NCI-H524 treated with DMSO at 0.1 percent for 48 hours (cell line): ENCODE measurements around the gene TBC1D1.

Source experiments
- DNase-seq: peaks from one replicate; lab custom pipeline; 2025; lab: John Stamatoyannopoulos, UW

The TBC1D1 gene

DNA sequence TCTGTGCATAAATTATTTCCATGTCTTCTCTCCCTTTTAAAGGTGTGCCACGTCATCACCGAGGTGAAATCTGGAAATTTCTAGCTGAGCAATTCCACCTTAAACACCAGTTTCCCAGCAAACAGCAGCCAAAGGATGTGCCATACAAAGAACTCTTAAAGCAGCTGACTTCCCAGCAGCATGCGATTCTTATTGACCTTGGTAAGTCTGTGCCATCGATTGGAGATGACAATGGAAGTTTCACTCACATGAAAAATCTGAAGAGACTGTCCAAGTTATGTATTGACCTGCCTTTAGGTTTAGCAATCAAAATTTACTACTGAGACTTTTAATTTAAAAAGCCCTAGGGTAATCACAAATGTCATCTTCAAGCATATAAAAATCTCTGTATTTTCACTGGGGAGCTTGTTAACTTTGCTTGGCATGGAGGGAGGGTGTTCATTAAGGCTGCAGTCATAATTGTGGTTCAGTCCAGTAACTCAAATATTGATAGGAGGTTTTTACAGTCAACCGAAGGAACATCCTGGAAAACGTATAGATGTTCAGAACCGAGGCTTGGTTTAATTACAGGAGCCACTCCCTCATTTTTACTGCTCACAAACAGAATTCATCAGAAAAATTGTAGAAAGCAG lies 212.2 kb downstream of the TBC1D1 start:
- DNase-seq = no peak

DNA sequence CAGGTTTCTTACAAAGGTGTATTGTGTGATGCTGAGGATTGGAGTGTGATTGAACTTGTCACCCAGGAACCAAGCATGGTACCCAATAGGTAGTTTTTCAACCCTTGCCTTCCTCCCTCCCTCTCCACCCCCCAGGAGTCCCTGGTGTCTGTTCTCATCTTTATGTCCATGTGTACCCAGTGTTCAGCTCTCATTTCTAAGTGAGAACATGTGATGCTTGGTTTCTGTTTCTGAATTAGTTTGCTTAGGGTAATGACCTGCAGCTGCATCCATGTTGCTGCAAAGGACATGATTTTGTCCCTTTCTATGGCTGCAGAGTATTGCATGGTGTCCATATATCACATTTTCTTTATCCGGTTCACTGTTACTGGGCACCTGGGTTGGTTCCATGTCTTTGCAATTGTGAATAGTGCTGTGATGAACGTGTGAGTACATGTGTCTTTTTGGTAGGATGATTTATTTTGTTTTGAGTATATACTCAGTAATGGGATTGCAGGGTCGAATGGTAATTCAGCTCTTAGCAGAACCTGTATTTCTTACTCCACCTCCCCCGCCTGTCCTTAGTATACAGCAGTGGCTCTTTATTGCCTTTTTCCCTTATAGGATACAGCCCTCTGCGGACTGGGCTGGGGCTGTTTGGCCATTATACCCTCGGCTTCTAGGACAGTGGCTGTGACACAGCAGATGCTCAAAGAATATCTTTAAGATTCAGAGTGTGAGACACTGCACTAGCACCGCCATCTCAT lies 214.8 kb downstream of the TBC1D1 start:
- no peak for DNase-seq

DNA sequence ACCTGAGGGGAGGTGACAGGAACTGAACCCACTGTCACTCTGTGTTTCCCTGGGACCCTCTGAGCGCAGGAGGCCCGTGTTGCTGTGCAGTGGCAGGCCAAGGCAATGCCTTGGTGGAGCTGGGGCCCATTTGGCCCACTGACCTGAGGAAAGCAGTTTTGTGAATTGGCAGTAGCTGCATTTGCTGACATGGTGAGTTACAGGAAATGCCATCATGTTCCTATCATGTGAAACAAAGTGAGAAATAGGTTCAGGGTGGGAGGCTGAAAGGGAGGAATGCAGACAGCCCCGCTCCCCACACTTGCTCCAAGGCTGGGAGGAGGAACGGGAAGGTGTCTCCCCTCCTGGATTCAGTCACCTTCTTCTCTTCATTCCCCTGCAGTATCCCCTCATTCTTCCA lies 215.4 kb downstream of the TBC1D1 start:
- DNase-seq = no peak

DNA sequence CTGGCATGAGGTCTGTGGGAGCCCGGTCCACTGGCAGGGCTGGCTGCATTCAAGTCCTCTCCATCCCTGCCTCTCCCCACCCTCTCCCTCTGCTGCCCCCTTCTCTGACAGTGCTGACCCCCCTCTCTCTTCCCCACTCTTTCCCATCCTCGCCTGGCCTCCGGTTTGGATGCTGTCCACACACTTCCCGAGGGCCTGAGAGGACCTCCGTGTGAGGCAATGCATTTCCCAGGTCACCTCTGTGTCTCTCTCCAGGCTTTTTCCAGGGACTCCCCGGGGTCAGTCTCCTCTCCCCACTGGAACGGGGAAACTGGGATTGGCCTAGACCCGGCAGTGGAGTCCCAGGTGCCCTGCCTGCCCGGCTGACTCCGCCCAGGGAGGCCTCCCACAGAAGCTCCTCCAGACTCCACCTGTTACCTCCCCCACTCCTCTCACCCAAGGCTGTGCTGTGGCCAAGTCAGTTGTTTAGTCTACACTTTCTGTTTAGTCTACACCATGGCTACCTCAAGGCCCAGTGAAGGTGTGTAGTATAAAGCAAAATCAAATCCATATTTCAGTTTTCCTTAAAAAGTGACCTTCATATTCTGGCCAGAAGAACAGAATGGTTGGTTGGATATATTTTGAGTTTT lies 216.1 kb downstream of the TBC1D1 start:
- DNase-seq = no peak

DNA sequence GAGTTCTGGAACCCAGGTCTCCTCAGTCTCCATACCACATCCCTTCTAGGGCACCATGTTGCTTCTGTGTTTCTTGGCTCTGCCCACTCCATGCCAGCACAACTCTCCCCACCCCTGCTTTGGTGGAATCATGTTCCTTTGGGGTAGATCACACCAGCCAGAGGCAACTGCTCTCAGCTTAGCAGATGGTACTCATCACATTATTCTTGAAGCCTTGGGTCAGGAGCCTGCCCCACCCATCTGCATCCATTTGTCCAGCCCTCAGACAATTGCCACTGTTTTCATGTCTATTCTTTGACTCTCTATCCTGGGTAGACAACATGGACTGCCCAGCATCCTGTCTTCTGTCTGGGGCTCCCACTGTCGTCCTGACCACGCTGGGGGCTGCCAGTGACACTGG lies 216.9 kb downstream of the TBC1D1 start:
- DNase-seq = no peak

DNA sequence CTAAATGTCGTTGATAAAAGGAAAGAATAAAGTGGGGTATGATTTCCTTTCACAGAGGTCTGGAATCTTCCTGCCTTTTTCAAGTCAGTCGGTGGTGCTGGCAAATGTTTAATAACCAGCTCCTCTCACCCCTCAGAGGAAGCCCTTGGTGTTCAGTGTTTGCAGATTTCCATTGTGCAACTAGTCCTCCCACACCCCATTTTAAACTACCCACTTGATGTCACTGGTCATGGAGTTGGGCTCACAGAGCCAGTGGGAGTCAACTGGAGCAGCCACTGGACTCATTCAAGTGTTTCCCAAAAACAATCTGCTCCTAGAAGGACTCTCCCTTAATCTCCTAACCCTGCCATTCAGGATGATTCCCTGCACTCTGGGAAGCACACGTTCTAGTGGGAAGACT lies 218.5 kb downstream of the TBC1D1 start:
- no peak for DNase-seq

DNA sequence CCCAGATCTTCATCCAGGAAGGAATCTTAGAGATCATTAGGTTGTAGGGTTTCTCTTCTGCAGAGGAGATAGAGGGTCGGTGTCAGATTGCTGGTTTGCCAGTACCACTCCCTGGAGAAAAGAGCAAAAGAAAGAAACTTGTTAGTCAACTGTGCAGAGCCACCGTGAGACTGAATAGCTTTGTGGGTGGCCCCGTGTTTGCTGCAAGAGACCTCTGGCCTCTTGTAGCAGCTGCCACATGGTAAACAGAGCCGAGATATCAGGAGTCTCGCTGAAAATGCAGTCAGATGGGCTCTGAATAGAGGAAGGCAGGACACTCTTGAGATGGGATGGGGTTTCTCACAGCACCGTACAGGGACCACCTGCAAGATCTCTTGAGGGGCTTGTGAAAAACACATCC lies 219.0 kb downstream of the TBC1D1 start:
- DNase-seq = no peak

DNA sequence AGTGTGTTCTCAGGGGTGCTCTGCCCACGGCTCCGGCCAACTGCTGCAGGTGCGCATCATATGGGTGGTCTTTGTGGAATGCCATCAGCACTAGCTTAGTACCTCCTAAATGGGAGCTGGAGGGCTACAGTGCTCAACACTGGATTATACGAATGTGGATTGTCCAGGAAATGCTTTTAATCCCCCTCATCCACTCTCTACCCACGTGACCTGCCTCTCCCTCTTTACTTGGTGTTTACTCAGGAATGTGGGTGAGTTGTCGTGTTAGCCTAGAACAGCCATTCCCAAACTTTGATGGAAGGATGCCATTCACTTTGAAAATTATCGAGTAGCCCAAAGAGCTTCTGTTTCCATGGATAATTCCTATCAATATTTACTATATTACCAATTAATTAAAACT lies 220.1 kb downstream of the TBC1D1 start:
- no peak for DNase-seq

DNA sequence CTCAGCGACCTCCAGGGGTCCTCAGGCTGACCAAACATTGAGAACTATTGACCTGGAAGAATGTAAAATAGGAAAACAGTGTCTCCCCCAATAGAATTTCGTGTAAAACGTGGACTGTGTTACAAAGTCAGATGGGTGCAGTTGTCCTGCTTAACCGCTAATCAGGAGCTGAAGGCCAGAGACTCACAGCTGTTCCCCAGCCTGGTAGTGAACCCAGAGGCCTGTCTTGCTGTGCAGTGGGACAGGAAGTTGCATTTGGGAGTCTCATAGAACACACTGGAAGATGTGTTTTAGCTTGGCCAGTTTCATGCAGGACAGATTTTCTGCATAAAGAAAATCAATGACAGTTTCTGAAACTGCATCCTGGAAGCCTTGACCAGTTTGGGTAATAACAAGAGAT lies 220.8 kb downstream of the TBC1D1 start:
- DNase-seq = no peak

DNA sequence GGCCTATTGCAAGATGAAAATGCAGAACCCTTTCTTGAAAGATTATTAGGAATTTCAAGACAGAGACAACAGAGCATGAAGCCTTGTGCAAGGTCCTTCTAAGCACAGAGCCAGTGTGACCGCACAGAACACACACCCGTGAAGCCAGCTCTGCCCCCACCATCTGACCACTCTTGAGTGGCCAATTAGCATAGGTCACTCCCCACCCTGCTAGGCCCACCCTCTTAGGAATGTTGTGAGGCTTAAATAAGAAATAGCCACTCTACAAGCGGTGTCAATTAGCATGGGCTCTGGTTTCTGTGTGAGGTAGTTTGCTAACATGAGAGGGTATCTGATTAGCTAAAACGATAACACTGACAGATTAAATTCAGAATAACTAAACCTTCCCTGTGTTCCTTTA lies 222.2 kb downstream of the TBC1D1 start:
- DNase-seq = no peak

DNA sequence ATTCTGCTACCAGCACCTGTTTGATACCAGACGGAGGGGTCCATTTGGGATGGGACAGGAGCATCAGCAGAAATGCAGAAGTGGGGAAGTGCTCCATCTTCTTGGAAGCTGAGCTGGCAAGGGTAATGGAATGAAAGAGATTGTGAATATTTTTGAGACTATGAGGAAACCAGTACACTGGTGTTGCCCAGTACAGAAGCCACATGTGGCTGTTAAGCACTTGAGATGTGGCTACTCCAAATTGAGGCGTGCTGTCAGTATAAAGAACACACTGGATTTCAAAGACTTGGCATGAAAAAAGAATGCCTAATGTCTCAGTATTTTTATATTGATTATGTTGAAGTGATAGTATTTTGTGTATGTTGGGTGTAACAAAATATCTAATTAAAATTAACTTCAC lies 222.7 kb downstream of the TBC1D1 start:
- no peak for DNase-seq

DNA sequence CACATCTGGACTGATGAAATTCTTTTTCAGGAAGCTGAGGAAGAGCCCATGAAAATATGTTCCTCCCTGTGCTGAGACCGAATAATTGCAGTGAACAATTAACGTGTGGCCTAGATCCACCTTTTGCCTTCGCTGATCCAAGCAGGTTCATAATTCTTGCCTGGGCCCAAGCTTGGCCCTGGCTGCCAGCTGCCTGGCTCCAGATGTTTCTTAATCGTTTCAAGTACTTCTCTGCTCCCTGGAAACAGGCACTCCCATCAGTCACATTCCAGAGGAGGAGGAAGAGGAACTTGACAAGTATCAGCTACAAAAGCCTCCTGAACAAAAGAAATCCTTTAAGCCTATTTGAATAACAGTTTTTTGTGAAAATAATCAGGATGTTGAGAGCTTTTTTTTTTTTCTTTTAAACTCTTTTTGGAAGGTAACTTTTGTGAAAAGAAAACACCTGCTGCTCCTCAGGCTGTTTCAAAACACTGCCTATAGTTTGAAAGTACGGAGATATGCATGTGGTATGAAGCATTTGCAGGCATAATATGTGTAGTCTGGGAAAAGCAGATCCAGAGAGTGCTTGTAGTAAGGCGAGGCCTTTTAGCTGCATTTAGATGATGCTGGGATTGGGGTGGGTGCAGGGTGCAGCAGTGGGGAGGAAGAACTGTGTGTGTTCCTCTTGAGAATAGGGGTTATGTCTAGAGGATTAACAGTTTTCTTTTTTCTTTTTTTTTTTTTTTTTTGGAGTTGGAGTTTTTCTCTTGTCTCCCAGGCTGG lies 223.7 kb downstream of the TBC1D1 start:
- DNase-seq = no peak

DNA sequence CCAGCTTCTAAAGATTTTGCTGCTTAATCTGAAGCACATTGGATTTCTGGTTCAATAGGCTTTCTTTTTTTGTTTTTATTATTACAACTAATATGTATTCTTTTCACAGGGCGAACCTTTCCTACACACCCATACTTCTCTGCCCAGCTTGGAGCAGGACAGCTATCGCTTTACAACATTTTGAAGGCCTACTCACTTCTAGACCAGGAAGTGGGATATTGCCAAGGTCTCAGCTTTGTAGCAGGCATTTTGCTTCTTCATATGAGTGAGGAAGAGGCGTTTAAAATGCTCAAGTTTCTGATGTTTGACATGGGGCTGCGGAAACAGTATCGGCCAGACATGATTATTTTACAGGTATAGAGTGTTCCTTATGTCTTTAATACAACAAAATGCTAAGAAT lies 224.7 kb downstream of the TBC1D1 start:
- no peak for DNase-seq

DNA sequence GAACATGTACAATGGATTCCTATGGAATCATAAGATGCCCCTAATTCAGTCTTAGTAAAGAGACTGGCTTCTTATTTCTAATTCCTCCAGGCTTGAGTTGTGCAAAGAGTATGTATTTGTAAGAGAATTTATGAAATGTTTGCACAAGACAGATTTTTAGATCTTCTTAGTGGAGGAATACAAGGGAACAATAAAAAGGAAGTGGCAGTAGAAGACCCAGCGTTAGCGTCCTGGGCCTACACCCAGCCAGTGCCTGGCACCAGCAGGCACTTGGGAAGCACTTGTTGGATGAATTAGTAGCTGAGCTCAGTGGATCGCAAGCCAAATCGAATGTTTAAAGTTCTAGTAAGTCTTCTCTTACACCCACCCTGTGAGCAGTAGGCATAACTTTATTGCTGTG lies 226.7 kb downstream of the TBC1D1 start:
- DNase-seq = no peak

DNA sequence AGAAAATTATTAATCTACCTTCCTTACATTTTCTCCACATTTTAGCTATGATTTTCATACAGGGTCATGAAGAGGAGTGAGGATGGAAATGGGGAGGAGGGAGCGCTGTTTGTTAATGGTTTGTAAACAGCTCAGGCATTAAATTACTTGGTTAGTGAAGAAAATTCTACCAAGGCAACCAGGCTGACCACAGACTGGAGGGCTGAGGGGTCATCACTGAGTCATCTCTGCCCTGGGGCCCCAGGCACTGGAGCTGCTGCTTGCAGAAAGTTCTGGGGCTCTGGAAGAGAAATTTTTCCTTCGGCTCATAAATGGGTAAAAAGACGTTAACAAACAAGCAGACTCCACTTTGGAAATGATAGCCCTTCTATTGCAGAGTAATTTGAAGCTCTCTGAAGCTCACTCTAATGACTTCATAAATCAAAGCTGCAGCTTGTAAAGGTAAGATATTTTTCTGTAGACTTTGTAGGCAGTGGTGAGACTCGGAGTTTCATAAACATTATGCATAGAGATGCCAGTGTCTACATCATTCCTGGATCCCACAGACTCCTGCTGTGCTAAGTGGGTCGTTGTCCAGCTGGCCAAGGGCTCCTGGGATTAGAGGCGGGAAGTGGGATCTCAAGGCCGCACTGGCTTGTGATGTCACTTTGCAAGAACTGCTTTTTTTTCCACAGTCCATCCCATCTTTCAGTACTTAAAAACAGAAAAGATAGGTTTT lies 228.9 kb downstream of the TBC1D1 start:
- no peak for DNase-seq

DNA sequence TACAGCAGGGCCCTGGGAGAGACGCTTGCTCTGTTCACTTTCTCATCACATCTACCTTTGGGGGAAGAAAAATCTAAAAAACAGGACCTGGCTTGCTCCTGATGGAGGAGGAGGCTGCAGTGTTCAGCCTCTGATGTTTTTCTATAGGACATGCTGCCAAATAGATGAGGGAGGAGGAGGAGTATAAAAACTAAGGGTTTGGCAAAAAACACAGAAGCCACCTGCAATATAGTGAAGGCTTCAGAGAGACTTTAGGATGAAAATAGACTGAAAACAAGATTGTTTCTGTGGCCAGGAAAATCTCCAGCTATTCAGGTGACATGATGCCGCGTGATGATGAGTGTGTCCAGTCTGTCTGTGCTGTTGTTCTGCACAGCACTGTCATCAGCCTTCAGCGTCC lies 229.9 kb downstream of the TBC1D1 start:
- DNase-seq = no peak

DNA sequence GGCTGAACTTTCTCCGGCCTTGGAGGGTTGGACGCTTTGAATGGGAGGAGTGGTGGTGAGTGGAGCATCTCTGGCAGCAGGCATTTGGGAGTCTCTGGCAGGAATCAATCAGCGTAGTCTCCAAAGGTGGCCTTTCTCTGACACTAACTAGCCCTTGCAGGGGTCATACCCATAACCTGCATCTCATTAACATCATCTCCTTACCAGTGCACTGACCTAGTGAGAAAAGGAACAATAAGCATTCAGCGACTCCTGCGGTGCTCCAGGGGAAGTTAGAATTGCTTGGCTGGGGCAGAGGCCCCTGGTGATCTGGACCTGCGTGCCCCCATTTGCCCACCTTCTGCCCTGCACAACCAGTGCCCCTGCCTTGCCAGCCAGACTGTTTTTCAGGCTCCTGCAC lies 231.2 kb downstream of the TBC1D1 start:
- no peak for DNase-seq

DNA sequence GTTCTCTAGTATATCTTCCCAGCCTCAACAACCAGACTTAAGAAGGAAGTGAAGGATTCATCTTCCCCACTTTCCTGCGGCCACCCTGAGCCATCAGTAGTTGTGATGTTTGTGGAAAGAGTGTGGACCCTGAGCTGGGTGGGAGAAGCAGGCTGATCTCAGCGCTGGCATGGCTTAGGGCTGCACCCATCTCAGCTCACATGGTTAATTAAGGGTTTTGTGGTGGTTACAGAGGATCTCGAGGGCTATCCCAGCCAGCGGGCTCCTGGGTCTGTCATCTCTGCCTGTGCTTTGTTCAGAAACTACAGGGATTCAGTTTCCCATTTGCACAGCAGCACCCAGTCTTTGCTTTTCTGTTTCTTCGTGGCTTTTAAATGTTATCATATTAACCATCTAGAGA lies 232.7 kb downstream of the TBC1D1 start:
- no peak for DNase-seq

DNA sequence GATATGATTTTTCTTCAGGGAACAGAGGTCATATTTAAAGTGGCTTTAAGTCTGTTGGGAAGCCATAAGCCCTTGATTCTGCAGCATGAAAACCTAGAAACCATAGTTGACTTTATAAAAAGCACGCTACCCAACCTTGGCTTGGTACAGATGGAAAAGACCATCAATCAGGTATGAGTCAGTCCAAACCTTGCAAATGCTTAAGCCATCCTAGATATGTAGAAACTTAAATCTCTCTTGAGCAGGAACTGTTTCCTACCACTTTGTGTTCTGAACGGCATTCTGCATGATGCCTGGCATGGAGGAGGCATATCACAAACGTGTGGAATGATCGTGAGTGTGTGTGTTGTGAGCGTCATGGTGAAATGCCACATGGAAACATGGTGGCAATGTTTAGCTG lies 234.1 kb downstream of the TBC1D1 start:
- no peak for DNase-seq

DNA sequence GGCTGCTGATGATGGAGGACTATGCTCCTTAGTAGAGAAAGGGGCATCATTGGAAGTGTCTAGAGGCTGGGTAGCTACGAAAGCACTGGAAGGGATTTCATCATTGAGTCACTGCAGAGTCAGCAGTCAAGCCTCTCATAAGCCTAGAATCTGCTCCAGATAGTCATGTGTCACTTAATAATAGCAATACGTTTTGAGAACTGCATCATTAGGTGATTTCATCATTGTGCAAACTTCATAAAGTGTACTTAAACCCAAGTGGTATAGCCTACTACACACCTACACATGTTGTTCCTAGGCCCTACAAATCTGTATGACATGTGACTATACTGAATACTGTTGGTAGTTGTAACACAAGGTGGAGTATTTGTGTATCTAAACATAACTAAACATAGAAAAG lies 234.9 kb downstream of the TBC1D1 start:
- DNase-seq = no peak

DNA sequence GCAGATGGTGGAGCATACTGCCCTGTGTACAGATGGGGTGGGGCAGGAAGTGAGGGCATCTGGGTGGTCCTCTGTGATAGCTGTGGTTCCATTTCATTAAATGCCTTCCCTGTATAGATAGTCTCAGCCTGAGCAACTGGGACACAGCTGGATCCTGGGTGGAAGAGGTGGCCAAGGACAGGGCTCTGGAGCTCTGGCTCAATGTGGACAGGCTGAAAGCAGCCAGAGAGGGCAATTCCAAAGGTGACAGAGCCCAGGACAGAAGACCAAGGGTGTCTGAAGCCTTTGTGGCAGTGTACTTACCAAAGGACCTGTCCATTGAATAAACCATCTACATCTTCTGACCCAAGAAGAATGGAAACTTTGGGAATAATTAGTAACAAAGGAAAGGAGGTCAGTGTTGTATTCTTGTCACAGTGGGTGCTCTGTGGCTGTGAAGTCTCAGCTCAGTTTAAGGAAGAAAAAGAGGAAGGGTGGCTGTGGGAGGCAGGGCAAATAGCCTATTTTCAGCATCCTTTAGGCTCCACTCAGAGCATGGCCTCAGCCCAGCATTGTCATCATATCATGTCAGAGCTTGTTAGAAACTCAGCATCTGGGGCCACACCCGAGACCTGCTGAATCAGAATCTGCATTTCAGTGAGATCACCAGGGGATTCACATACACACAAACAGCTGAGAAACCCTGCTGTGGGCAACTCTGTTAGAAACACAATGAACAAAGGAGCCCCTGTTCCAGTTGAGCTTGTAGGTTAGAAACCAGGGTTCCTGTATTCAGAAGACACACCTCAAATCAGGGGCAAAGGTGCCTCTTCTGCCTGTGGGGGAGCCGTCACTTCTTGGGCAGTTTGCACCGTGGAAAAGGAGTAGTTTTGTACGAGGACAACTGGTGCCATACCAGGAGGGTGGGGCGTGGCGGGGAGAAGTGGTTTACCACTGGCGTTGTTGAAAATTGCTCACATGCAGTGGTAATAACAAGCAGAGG lies 237.9 kb downstream of the TBC1D1 start:
- no peak for DNase-seq
